HG02678 (cell line): ENCODE data around the gene RHEBL1.
"Not testable (repeated sequence)": the region's sequence is repeated elsewhere in the genome, so short reads cannot be mapped to it uniquely, and the experiment has no call there.

ENCODE experiments used
- ATAC-seq: cut with Tn5 transposase; IDR thresholded peaks from one replicate; pipeline ENCODE4 v1.9.1; 2021; ENCODE audit warnings: mild to moderate bottlenecking, moderate library complexity; ENCODE audit not compliant: unreplicated experiment

The RHEBL1 gene

GRCh38 chr12:49089821-49090773, 20.3 kb upstream of the RHEBL1 start:
- ATAC-seq: no peak

GRCh38 chr12:49088932-49089330, 19.2 kb upstream of the RHEBL1 start:
- no peak for ATAC-seq

- peak; percentile 82 for ATAC-seq
These were observed 18.6 kb upstream of the RHEBL1 start for GRCh38 chr12:49088150-49088931.

- ATAC-seq: no peak
These were observed 16.3 kb upstream of the RHEBL1 start for GRCh38 chr12:49086116-49086515.

GRCh38 chr12:49084438-49084837, 14.7 kb upstream of the RHEBL1 start:
- no peak for ATAC-seq

GRCh38 chr12:49079793-49080192, 10.0 kb upstream of the RHEBL1 start:
- ATAC-seq: no peak

- no peak for ATAC-seq
These were observed 1.2 kb upstream of the RHEBL1 start for GRCh38 chr12:49070971-49071370.

GRCh38 chr12:49068879-49069506, 786 bp downstream of the RHEBL1 start:
- ATAC-seq: no peak

- no peak for ATAC-seq
These were observed 3.7 kb downstream of the RHEBL1 start for GRCh38 chr12:49066120-49066519.

GRCh38 chr12:49064767-49065152, 5.0 kb downstream of the RHEBL1 start:
- ATAC-seq: no peak

GRCh38 chr12:49061916-49062315, 7.9 kb downstream of the RHEBL1 start:
- ATAC-seq: not testable (repeated sequence)

GRCh38 chr12:49061157-49061650, 8.6 kb downstream of the RHEBL1 start:
- no peak for ATAC-seq

- ATAC-seq: peak; percentile 60
These were observed 9.3 kb downstream of the RHEBL1 start, which contains the start of gene KMT2D for GRCh38 chr12:49060237-49061156. Gene KMT2D (minus strand): TSS chr12:49060794. CDS start chr12:49055324, 5,470 bp downstream.

- peak; percentile 8 for ATAC-seq
These were observed 10.2 kb downstream of the RHEBL1 start for GRCh38 chr12:49059299-49060171.

GRCh38 chr12:49059045-49059298, 10.8 kb downstream of the RHEBL1 start:
- no peak for ATAC-seq

GRCh38 chr12:49058366-49059044, 11.3 kb downstream of the RHEBL1 start:
- ATAC-seq: no peak

GRCh38 chr12:49057888-49058287, 11.9 kb downstream of the RHEBL1 start:
- ATAC-seq: no peak

GRCh38 chr12:49055978-49056754, 13.6 kb downstream of the RHEBL1 start:
- ATAC-seq: peak; percentile 73
